NCI-H82 treated with DMSO at 0.1 percent for 48 hours (cell line): ENCODE measurements around the gene SRBD1.

Experiments used
- DNase-seq: peaks from one replicate; lab custom pipeline; 2025; ENCODE audit not compliant: unreplicated experiment; lab: John Stamatoyannopoulos, UW

Gene SRBD1, protein sequence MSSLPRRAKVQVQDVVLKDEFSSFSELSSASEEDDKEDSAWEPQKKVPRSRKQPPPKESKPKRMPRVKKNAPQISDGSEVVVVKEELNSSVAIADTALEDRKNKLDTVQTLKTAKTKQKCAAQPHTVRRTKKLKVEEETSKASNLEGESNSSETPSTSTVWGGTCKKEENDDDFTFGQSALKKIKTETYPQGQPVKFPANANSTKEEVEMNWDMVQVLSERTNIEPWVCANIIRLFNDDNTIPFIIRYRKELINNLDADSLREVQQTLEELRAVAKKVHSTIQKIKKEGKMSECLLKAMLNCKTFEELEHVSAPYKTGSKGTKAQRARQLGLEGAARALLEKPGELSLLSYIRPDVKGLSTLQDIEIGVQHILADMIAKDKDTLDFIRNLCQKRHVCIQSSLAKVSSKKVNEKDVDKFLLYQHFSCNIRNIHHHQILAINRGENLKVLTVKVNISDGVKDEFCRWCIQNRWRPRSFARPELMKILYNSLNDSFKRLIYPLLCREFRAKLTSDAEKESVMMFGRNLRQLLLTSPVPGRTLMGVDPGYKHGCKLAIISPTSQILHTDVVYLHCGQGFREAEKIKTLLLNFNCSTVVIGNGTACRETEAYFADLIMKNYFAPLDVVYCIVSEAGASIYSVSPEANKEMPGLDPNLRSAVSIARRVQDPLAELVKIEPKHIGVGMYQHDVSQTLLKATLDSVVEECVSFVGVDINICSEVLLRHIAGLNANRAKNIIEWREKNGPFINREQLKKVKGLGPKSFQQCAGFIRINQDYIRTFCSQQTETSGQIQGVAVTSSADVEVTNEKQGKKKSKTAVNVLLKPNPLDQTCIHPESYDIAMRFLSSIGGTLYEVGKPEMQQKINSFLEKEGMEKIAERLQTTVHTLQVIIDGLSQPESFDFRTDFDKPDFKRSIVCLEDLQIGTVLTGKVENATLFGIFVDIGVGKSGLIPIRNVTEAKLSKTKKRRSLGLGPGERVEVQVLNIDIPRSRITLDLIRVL

DNA sequence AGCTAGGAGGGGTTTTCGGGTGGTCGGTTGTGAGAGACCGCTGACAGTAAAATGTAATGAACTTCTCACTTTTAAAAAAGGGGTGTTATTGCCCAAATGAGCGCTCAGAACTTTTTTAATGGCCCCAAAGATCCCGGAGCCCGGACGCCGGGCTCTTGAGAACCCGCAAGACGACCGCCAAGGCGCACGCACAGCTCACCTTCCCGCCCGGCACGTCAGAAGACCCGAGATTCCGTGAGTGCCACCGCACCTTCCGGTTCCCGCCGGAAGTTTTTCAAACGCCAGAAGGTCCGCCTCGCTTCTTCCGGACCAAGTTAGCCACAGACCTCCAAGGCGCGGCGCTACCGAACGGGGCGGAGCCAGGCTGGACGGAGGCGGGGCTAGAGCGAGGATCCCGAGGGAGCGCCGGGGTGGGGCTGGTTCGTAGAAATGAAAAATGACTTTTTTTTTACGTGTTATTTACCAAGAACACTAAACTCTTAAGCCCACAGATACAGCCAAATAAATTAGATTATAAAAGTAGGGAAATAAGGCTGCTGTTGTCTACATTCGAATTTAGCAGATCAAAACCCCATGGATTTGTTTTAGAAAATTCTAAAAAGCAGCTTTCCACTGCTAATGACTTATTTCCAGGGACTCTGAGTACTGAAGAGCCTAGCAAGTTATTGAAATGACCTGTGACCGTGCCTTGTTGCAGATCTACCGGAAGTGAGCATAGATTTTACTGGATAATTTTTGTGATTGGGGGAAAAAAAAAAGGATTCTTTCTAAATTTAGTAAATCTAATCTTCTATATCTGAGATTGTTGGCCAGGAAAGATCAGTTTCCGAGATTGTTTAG, at the start of gene SRBD1:
SRBD1 (minus strand) TSS at position 248 of the 840 bp plus-strand sequence. CDS start 5,826 bp downstream, outside the sequence.
- peak; percentile 81 for DNase-seq

DNA sequence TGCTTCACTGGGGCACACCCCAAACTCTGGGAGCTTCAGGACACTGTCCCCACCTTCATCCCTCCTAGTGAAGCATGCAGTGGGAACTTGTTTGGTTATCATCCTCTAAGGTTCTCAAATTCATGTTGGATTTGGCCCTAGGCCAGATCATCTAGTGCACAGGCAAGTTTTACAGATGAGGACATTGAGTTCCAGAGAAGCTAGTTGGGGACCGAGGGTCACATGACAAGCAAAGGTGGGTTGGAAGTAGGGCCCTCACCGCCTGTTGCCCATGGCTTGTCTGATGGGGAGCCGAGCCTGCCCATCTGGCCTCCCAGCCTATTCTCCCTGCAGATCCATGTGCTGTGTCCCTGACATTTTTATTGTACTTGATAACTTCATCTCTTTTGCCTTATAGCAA, 43.2 kb upstream of the SRBD1 start:
- DNase-seq: no peak

DNA sequence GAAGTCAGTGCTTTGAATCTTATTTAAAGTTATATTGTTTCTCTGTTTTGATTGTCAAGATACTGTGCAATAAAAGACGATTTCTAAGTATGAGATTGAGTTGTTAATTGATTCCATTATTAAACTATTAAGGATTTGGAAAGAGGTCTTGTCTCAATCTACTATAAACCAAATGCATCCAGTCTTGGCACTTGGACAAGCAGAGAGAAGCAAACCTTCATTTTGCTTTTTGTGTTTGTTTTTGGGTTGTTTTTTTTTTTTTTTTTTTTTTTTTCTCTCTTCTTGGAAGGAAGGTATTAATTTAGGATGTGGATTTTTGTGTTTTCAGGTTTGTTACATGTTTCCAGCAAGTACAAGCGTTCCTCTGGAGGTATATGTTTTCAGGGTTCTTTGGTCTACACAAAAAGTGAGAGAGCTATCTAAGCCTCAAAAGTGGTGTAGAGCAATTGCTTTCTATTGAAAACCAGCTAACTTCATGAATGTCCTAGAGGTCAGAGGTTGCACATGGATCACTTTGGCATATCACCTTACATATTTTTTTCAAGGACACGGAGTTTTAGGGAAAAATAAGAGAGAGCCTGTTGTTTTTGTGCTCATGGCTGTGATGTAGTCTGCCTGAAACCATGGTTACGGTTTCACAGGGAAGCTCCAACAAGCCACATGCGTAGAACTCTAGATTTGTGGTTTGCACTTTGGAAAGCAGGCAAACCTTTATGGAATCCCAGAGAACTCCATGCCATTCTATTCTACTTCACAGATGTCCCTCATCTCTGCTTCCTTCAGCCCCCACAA, 42.3 kb upstream of the SRBD1 start:
- DNase-seq: no peak

DNA sequence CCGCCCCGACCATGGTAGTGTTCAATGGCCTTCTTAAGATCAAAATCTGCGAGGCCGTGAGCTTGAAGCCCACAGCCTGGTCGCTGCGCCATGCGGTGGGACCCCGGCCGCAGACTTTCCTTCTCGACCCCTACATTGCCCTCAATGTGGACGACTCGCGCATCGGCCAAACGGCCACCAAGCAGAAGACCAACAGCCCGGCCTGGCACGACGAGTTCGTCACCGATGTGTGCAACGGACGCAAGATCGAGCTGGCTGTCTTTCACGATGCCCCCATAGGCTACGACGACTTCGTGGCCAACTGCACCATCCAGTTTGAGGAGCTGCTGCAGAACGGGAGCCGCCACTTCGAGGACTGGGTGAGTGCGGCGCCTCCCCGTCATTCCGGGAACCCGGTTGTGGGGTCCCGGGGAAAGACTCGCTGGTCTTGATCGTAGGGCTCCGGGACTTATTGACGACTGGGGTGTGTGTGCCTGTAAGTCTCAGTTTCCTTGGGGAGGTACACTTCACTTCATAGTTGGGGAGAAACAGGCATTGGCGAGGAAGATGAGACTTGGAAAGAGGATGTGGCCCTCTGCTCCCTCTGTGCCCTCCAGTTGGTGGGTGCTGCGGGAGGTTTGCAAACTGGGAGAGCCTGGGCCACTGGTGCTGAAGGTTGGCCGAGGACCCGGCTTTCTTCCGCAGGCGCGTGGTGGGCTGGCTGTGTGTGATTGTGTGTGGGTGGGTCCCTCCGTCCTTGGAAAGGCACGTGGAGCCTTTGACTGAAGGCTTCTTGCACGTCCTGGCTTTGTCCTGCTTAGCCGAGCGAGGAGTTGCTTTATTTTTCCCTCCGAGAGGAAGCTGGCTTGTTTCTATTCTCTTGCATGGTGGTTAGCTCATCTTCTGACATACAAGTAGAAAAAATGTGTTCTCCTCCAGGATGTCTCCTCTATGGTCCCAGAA, 41.3 kb upstream of the SRBD1 start:
- no peak for DNase-seq

DNA sequence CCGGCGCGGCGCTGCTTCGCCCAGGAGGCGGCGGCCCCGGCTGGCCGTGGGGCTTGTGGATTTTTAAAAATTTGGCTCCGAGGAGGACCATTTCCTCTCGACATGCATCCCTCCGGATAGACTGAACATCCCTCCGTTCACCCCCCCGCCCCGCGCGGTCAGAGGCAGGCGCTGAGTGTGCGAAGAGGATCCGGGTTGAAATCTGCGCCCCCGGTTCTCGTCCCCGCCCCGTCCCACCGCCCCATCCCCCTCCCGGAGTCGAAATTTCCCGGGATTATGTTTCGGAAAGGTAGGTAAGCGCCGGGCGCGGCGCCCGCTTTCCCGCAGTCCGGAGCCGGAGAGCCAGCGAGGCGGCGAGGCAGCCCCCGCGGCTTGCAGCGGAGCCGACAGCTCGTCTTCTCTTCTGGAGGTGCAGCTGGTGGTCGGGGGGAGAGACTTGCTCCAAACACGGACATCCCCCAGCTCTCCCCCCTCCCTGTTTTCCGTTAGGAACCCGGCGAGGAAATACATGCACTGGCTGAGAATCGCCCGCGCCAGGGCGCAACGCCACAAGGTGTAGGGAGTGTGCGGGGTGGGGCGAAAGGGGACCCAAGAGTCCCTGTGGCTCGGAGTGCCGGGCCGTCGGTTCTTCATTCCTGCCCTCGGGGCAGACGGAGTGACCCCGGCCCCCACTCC, 40.5 kb upstream of the SRBD1 start, which contains the start of gene PRKCE:
PRKCE (plus strand) TSS at position 261 of the 675 bp plus-strand sequence.
- no peak for DNase-seq

DNA sequence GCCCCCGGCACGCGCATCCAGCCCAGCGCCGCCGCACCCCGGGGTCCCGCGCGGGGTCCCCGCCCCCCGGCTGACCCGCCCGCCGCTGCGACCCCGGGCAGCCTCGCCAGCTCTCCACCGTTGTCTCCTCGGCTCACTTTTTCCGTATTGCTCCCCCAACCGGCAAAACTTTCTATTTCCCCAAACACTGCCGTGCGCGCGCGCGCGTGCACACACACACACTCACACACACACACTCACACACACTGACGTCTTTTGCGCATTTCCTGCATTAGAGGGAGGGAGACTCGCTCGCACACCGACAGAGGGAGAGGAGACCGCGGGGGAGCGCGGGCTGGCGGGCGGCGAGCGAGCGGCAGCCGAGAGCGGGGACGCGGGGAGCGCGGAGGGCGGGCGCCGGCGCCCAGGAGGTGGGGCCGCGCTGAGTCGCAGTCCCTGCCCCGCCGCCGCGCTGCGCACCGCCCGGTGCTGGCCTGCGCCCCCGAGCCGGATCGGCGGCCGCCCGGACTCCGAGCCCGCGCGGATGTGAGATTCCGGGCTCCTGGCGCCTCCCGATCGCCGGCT, 39.9 kb upstream of the SRBD1 start:
- DNase-seq: peak; percentile 15

DNA sequence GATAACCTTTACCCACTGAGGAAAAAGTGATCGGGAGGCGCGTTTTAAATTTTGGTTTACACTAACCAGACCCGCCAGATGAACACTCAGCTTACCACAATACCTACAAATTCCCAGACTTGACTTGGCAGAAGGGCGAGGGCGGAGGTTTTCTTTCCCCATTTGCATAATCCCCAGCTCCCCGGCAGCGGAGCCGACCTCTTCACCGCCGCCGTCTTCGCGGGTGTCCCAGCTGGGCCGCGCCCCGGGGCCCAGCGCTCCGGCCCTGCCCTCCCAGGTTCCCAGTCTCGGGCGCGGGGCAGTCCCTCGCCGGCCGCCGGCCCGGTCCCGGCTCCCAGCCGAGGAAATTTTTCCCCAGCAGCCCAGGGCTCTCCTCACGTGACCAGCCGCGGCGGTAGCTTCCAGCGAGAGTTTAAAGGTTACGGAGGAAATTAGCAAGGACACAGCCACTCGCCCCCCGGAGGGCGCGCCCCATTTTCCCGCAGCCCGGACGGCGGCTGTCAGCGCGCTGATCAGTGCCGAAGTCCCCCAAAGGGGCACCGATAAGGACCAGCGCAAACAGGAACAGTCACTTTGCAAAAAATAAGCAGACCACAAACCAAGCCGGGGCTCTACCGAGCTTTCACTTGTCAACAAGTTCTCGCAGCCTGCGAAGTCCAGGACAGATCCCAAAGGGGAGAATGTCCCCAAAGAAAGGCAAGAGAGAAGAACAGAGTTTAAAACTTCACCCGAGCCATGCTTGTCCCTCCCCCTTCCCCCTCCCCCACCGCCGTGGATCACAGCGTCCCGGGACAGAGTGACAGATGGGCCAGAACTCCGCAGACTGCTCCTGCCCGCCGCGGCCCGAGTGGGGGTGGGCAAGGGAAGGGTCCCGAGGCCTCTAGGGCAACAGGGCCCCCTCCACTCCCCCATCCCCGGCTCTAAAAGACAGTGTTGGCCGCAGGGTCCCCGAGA, 39.1 kb upstream of the SRBD1 start:
- no peak for DNase-seq

DNA sequence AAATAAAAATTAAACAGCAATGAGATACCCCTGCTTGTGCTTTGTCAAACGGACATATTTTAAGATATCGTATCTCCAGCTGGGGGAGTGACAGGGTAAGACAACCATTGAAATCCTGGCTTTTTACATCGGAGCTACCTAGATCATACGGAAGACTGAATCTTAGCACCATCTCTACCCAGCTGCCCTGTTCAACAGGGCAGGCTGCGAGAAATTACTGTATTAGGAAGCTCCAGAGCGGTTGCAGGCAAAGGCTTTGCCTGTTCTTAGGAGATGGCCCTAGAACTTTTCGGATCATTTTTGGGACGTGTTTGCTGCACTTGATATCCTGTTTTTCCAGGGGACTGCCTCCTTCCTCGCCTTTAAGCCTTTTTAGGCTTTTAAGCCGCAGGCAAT, 38.4 kb upstream of the SRBD1 start:
- no peak for DNase-seq

DNA sequence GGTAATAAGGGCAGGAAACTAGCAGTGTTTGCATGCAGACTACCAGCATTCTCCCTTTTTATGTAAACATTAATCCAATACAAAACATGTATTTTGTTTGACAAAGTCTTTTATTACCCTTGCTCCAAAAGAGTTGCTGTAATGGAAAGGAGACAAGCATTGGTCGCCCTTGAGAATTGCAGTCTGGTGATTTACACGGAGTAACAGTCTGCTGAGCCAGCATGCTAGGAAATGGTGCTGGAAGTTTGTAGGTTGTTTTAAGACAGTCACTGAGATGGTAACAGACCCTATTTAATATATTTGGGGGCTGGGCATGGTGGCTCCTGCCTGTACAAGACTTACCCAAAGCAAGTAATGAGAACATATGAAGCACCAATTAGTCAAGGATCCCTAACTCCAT, 37.6 kb upstream of the SRBD1 start:
- no peak for DNase-seq

DNA sequence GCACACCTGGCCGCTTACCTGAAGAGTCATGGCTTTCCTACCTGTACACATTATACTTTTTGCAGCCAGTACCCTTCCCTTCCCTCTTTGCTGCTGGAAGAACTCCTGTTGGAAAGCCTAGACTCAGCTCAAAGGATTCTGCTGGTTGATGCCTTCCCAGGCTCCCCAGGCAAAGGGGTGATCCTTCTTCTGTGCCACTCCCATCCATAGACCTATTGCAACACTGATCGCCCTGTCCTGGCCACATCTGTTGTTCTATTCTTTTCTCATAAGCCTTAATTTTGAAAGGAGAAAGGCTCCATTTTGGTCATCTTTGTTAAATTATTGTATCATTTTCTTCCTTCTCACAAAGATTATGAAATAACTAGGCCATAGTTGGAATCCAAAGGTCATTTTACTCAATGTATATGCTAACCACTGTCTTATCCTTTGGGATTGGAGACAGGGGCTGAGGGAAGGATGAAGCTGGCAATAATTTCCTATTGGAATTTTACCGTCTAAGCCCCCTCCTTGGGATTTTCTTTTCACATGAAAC, 37.0 kb upstream of the SRBD1 start:
- DNase-seq: no peak

DNA sequence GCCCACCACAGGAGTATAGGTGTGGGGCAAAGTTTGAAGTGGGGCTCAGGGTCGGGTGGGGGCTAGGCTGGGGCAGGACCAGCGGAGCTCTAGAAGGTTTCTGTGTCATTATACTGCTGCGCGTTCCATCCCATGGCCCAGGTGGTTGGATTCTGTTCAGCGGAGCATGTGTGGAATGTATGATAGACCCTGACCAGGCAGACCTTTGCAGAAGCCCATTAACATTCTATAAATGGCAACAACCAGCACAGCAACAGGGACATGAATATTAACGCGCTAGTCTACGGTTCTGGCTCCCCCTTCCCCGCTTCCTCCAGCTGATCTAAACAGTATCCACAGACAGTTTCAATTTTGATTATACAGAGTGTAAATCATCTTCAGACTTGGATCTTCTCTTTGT, 36.3 kb upstream of the SRBD1 start:
- no peak for DNase-seq

DNA sequence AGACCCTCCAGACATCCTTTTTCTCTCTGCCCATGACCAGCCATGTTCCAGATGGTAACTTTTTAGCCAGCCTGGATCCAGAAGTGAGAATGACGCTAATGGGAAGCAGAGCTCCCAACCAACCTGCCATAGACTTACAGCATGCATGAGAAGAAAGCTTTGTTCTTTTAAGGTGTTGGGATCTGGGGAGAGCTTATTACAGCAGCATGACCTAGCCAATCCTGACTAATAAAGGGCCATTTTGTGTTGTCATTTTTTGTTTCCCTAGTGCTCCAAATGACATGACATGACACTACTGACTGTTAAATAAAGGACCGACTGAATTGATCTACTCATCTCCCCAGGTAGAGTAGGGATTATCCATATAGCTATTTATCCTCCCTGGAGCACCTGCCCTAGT, 35.2 kb upstream of the SRBD1 start:
- DNase-seq: no peak

- DNase-seq: no peak
These were observed 32.8 kb upstream of the SRBD1 start for GRCh38 chr2:45643543-45644542.

GRCh38 chr2:45643095-45643494, 32.0 kb upstream of the SRBD1 start:
- DNase-seq: no peak

DNA sequence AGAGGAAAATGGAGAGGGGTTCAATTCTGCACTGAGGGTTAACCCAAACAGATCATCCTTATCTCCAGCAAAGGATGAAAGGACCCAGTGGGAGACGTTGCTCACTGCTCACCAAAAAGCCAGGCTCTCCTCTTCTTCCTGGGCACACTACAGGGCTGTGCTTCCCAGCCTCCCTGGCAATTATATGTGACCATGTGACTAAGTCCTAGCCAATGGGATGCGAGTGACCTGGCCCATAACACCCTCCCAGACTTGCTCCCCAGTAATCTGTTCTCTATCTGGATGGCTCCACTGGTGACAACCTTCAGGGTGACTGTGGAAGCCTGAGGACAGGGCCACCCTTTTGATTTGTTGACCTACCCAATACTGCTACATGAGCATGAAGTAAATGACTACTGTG, 29.5 kb upstream of the SRBD1 start:
- no peak for DNase-seq

GRCh38 chr2:45637440-45637839, 26.4 kb upstream of the SRBD1 start:
- DNase-seq: no peak
